ENCODE measurements around the gene OR2V1. TPM values are rescaled to one million over a fixed set of nuclear protein-coding genes. Genes with fewer than 3 reads are reported as not detected.
"Not testable (repeated sequence)": the region's sequence is repeated elsewhere in the genome, so short reads cannot be mapped to it uniquely, and the experiment has no call there.

OR2V1 gene
- not detected for total RNA-seq
- long read RNA-seq, result 0 reads

- DNase-seq, result no peak
- ATAC-seq, result no peak
- intact Hi-C loops (cut with micrococcal nuclease), result no loop called here
Measured at GRCh38 chr5:181130832-181131496, at the start of gene OR2V1. Gene OR2V1, minus strand, starts transcription at chr5:181131169. Its CDS starts 5,865 bp downstream, at chr5:181125304.

GRCh38 chr5:181177559-181177958 is 46.6 kb upstream of the OR2V1 start:
- intact Hi-C loops (cut with micrococcal nuclease); ATAC-seq; DNase-seq: not testable (repeated sequence)

GRCh38 chr5:181176254-181176952 is 45.4 kb upstream of the OR2V1 start:
- no peak for DNase-seq
- no peak for ATAC-seq
- intact Hi-C loops (cut with micrococcal nuclease), result no loop called here

- ATAC-seq, result no peak
- intact Hi-C loops (cut with micrococcal nuclease), result no loop called here
- no peak for DNase-seq
Measured at GRCh38 chr5:181173420-181174342, 42.7 kb upstream of the OR2V1 start.

- no peak for ATAC-seq
- intact Hi-C loops (cut with micrococcal nuclease), result no loop called here
- no peak for DNase-seq
Measured at GRCh38 chr5:181173027-181173419, 42.1 kb upstream of the OR2V1 start.

GRCh38 chr5:181171782-181172181 is 40.8 kb upstream of the OR2V1 start:
- intact Hi-C loops (cut with micrococcal nuclease), result no loop called here
- ATAC-seq (no peak), DNase-seq (no peak)

GRCh38 chr5:181170996-181171395 is 40.0 kb upstream of the OR2V1 start:
- no peak for DNase-seq
- intact Hi-C loops (cut with micrococcal nuclease), result no loop called here
- no peak for ATAC-seq

GRCh38 chr5:181170237-181170825 is 39.4 kb upstream of the OR2V1 start:
- ATAC-seq (no peak), DNase-seq (no peak)
- intact Hi-C loops (cut with micrococcal nuclease), result no loop called here

GRCh38 chr5:181169459-181170236 is 38.7 kb upstream of the OR2V1 start:
- ATAC-seq (peak; percentile 38), DNase-seq (peak; percentile 48)
- intact Hi-C loops (cut with micrococcal nuclease), result not testable (repeated sequence)

GRCh38 chr5:181168595-181169118 is 37.7 kb upstream of the OR2V1 start:
- intact Hi-C loops (cut with micrococcal nuclease), result no loop called here
- ATAC-seq (no peak), DNase-seq (no peak)

- ATAC-seq, result no peak
- DNase-seq, result no peak
- intact Hi-C loops (cut with micrococcal nuclease), result no loop called here
Measured at GRCh38 chr5:181167814-181168488, 37.0 kb upstream of the OR2V1 start.

GRCh38 chr5:181166812-181167733 is 36.1 kb upstream of the OR2V1 start:
- ATAC-seq, result no peak
- no peak for DNase-seq
- intact Hi-C loops (cut with micrococcal nuclease), result no loop called here

GRCh38 chr5:181164076-181164952 is 33.3 kb upstream of the OR2V1 start:
- ATAC-seq, result no peak
- DNase-seq, result no peak
- intact Hi-C loops (cut with micrococcal nuclease), result no loop called here

GRCh38 chr5:181163487-181164075 is 32.6 kb upstream of the OR2V1 start:
- intact Hi-C loops (cut with micrococcal nuclease), result no loop called here
- no peak for DNase-seq
- no peak for ATAC-seq

- ATAC-seq, result no peak
- DNase-seq, result no peak
- intact Hi-C loops (cut with micrococcal nuclease), result no loop called here
Measured at GRCh38 chr5:181161534-181162175, 30.7 kb upstream of the OR2V1 start.

Data from left ventricle myocardium superior (tissue), 1 donor.